ENCODE measurements around the gene ATF7.

Gene ATF7

GRCh38 chr12:53533471-53533870 lies 92.7 kb downstream of the ATF7 start:
- H3K36me3 ChIP-seq (ENCODE audit: control insufficient read depth, insufficient read depth, low read length) = peaks cover 12% of the 10 kb centered on the region

GRCh38 chr12:53532524-53533445 lies 93.4 kb downstream of the ATF7 start:
- Histone ChIP-seq H3K4me1 (ENCODE audit: control insufficient read depth, insufficient read depth, low read length) (no peaks in the 10 kb centered on the region), H3K9ac (ENCODE audit: low read depth, low read length) (no peak overlapping the region), H3K27me3 (ENCODE audit: control insufficient read depth, insufficient read depth, low read length) (no peaks in the 10 kb centered on the region), H3K4me3 (ENCODE audit: low read depth, low read length) (no peak overlapping the region), H3K9me3 (ENCODE audit: control insufficient read depth, insufficient read depth, low read length) (no peaks in the 10 kb centered on the region), H3K36me3 (ENCODE audit: control insufficient read depth, insufficient read depth, low read length) (peaks cover 12% of the 10 kb centered on the region)

More at GRCh38 chr12:53533471-53533870, 92.7 kb downstream of the ATF7 start:
- Histone ChIP-seq H3K9ac (ENCODE audit: low read depth, low read length) (no peak overlapping the region), H3K27me3 (ENCODE audit: control insufficient read depth, insufficient read depth, low read length) (no peaks in the 10 kb centered on the region), H3K4me1 (ENCODE audit: control insufficient read depth, insufficient read depth, low read length) (no peaks in the 10 kb centered on the region), H3K4me3 (ENCODE audit: low read depth, low read length) (no peak overlapping the region), H3K9me3 (ENCODE audit: control insufficient read depth, insufficient read depth, low read length) (no peaks in the 10 kb centered on the region)

GRCh38 chr12:53532021-53532420 lies 94.2 kb downstream of the ATF7 start:
- peaks cover 12% of the 10 kb centered on the region for H3K36me3 ChIP-seq (ENCODE audit: control insufficient read depth, insufficient read depth, low read length)
- no peak overlapping the region for H3K9ac ChIP-seq (ENCODE audit: low read depth, low read length)
- no peaks in the 10 kb centered on the region for H3K4me1 ChIP-seq (ENCODE audit: control insufficient read depth, insufficient read depth, low read length)
- H3K27me3 ChIP-seq (ENCODE audit: control insufficient read depth, insufficient read depth, low read length) = no peaks in the 10 kb centered on the region
- no peak overlapping the region for H3K4me3 ChIP-seq (ENCODE audit: low read depth, low read length)
- H3K9me3 ChIP-seq (ENCODE audit: control insufficient read depth, insufficient read depth, low read length) = no peaks in the 10 kb centered on the region

- Histone ChIP-seq H3K4me1 (ENCODE audit: control insufficient read depth, insufficient read depth, low read length) (no peaks in the 10 kb centered on the region), H3K4me3 (ENCODE audit: low read depth, low read length) (no peak overlapping the region), H3K27me3 (ENCODE audit: control insufficient read depth, insufficient read depth, low read length) (no peaks in the 10 kb centered on the region), H3K9ac (ENCODE audit: low read depth, low read length) (no peak overlapping the region), H3K36me3 (ENCODE audit: control insufficient read depth, insufficient read depth, low read length) (peaks cover 12% of the 10 kb centered on the region), H3K9me3 (ENCODE audit: control insufficient read depth, insufficient read depth, low read length) (no peaks in the 10 kb centered on the region)
Observed at GRCh38 chr12:53530920-53531319, 95.3 kb downstream of the ATF7 start.

- Histone ChIP-seq H3K36me3 (ENCODE audit: control insufficient read depth, insufficient read depth, low read length) (peaks cover 8% of the 10 kb centered on the region), H3K9ac (ENCODE audit: low read depth, low read length) (no peak overlapping the region), H3K27me3 (ENCODE audit: control insufficient read depth, insufficient read depth, low read length) (no peaks in the 10 kb centered on the region), H3K9me3 (ENCODE audit: control insufficient read depth, insufficient read depth, low read length) (no peaks in the 10 kb centered on the region), H3K4me3 (ENCODE audit: low read depth, low read length) (no peak overlapping the region), H3K4me1 (ENCODE audit: control insufficient read depth, insufficient read depth, low read length) (no peaks in the 10 kb centered on the region)
Observed at GRCh38 chr12:53530061-53530460, 96.1 kb downstream of the ATF7 start.

- Histone ChIP-seq H3K27me3 (ENCODE audit: control insufficient read depth, insufficient read depth, low read length) (no peaks in the 10 kb centered on the region), H3K4me1 (ENCODE audit: control insufficient read depth, insufficient read depth, low read length) (no peaks in the 10 kb centered on the region), H3K36me3 (ENCODE audit: control insufficient read depth, insufficient read depth, low read length) (peaks cover 3% of the 10 kb centered on the region), H3K9me3 (ENCODE audit: control insufficient read depth, insufficient read depth, low read length) (no peaks in the 10 kb centered on the region), H3K9ac (ENCODE audit: low read depth, low read length) (no peak overlapping the region), H3K4me3 (ENCODE audit: low read depth, low read length) (no peak overlapping the region)
Observed at GRCh38 chr12:53524476-53524875, 101.7 kb downstream of the ATF7 start.

- Histone ChIP-seq H3K27me3 (ENCODE audit: control insufficient read depth, insufficient read depth, low read length) (no peaks in the 10 kb centered on the region), H3K9ac (ENCODE audit: low read depth, low read length) (no peak overlapping the region), H3K36me3 (ENCODE audit: control insufficient read depth, insufficient read depth, low read length) (peaks cover 3% of the 10 kb centered on the region), H3K4me1 (ENCODE audit: control insufficient read depth, insufficient read depth, low read length) (no peaks in the 10 kb centered on the region), H3K9me3 (ENCODE audit: control insufficient read depth, insufficient read depth, low read length) (no peaks in the 10 kb centered on the region), H3K4me3 (ENCODE audit: low read depth, low read length) (no peak overlapping the region)
Observed at GRCh38 chr12:53523131-53523530, 103.1 kb downstream of the ATF7 start.

GRCh38 chr12:53518381-53518780 lies 107.8 kb downstream of the ATF7 start:
- Histone ChIP-seq H3K36me3 (ENCODE audit: control insufficient read depth, insufficient read depth, low read length) (peaks cover 9% of the 10 kb centered on the region), H3K4me3 (ENCODE audit: low read depth, low read length) (no peak overlapping the region), H3K27me3 (ENCODE audit: control insufficient read depth, insufficient read depth, low read length) (no peaks in the 10 kb centered on the region), H3K4me1 (ENCODE audit: control insufficient read depth, insufficient read depth, low read length) (no peaks in the 10 kb centered on the region), H3K9ac (ENCODE audit: low read depth, low read length) (no peak overlapping the region), H3K9me3 (ENCODE audit: control insufficient read depth, insufficient read depth, low read length) (no peaks in the 10 kb centered on the region)

- Histone ChIP-seq H3K9me3 (ENCODE audit: control insufficient read depth, insufficient read depth, low read length) (no peaks in the 10 kb centered on the region), H3K4me3 (ENCODE audit: low read depth, low read length) (no peak overlapping the region), H3K27me3 (ENCODE audit: control insufficient read depth, insufficient read depth, low read length) (no peaks in the 10 kb centered on the region), H3K4me1 (ENCODE audit: control insufficient read depth, insufficient read depth, low read length) (no peaks in the 10 kb centered on the region), H3K9ac (ENCODE audit: low read depth, low read length) (no peak overlapping the region), H3K36me3 (ENCODE audit: control insufficient read depth, insufficient read depth, low read length) (peaks cover 5% of the 10 kb centered on the region)
Observed at GRCh38 chr12:53516758-53517455, 109.3 kb downstream of the ATF7 start.

GRCh38 chr12:53515291-53515680 lies 110.9 kb downstream of the ATF7 start:
- peaks cover 5% of the 10 kb centered on the region for H3K36me3 ChIP-seq (ENCODE audit: control insufficient read depth, insufficient read depth, low read length)
- no peaks in the 10 kb centered on the region for H3K9me3 ChIP-seq (ENCODE audit: control insufficient read depth, insufficient read depth, low read length)

GRCh38 chr12:53514628-53515290 lies 111.4 kb downstream of the ATF7 start:
- Histone ChIP-seq H3K4me1 (ENCODE audit: control insufficient read depth, insufficient read depth, low read length) (no peaks in the 10 kb centered on the region), H3K27me3 (ENCODE audit: control insufficient read depth, insufficient read depth, low read length) (no peaks in the 10 kb centered on the region), H3K9ac (ENCODE audit: low read depth, low read length) (no peak overlapping the region), H3K4me3 (ENCODE audit: low read depth, low read length) (no peak overlapping the region), H3K9me3 (ENCODE audit: control insufficient read depth, insufficient read depth, low read length) (no peaks in the 10 kb centered on the region), H3K36me3 (ENCODE audit: control insufficient read depth, insufficient read depth, low read length) (peaks cover 5% of the 10 kb centered on the region)

More at GRCh38 chr12:53515291-53515680, 110.9 kb downstream of the ATF7 start:
- no peaks in the 10 kb centered on the region for H3K4me1 ChIP-seq (ENCODE audit: control insufficient read depth, insufficient read depth, low read length)
- no peaks in the 10 kb centered on the region for H3K27me3 ChIP-seq (ENCODE audit: control insufficient read depth, insufficient read depth, low read length)
- H3K9ac ChIP-seq (ENCODE audit: low read depth, low read length) = no peak overlapping the region
- no peak overlapping the region for H3K4me3 ChIP-seq (ENCODE audit: low read depth, low read length)
